ENCODE measurements around the gene STPG4. TPM values are rescaled to one million over a fixed set of nuclear protein-coding genes. Genes with fewer than 3 reads are reported as not detected.
"Not testable (repeated sequence)": the region's sequence is repeated elsewhere in the genome, so short reads cannot be mapped to it uniquely, and the experiment has no call there.

Gene STPG4
- total RNA-seq, 1 donor from 2014 or later, result not detected

- peak; percentile 7 for TF ChIP-seq CTCF (conservative IDR thresholded peaks at IDR 0.05; ENCODE audit: low read depth, low read length)
- DNase-seq (ENCODE audit: low read depth), result no peak
- no peak overlapping the region for H3K4me3 ChIP-seq (ENCODE audit: low read depth, low read length)
Measured at GRCh38 chr2:47195148-47195547, 40.0 kb upstream of the STPG4 start.

GRCh38 chr2:47194410-47194809 is 39.3 kb upstream of the STPG4 start:
- H3K4me3 ChIP-seq (ENCODE audit: low read depth, low read length), result no peak overlapping the region
- DNase-seq (ENCODE audit: low read depth), result no peak
- no peak for TF ChIP-seq CTCF (conservative IDR thresholded peaks at IDR 0.05; ENCODE audit: low read depth, low read length)

- TF ChIP-seq CTCF (conservative IDR thresholded peaks at IDR 0.05; ENCODE audit: low read depth, low read length), result no peak
- H3K4me3 ChIP-seq (ENCODE audit: low read depth, low read length), result no peak overlapping the region
- DNase-seq (ENCODE audit: low read depth), result no peak
Measured at GRCh38 chr2:47193607-47194006, 38.5 kb upstream of the STPG4 start.

GRCh38 chr2:47190188-47190881 is 35.2 kb upstream of the STPG4 start:
- no peak for DNase-seq (ENCODE audit: low read depth)
- no peak overlapping the region for H3K4me3 ChIP-seq (ENCODE audit: low read depth, low read length)
- TF ChIP-seq CTCF (conservative IDR thresholded peaks at IDR 0.05; ENCODE audit: low read depth, low read length), result no peak

- no peak for DNase-seq (ENCODE audit: low read depth)
- no peak for TF ChIP-seq CTCF (conservative IDR thresholded peaks at IDR 0.05; ENCODE audit: low read depth, low read length)
- no peak overlapping the region for H3K4me3 ChIP-seq (ENCODE audit: low read depth, low read length)
Measured at GRCh38 chr2:47189635-47190034, 34.5 kb upstream of the STPG4 start.

- no peak for TF ChIP-seq CTCF (conservative IDR thresholded peaks at IDR 0.05; ENCODE audit: low read depth, low read length)
- no peak overlapping the region for H3K4me3 ChIP-seq (ENCODE audit: low read depth, low read length)
- no peak for DNase-seq (ENCODE audit: low read depth)
Measured at GRCh38 chr2:47187069-47187468, 32.0 kb upstream of the STPG4 start.

- no peak overlapping the region for H3K4me3 ChIP-seq (ENCODE audit: low read depth, low read length)
- no peak for DNase-seq (ENCODE audit: low read depth)
- no peak for TF ChIP-seq CTCF (conservative IDR thresholded peaks at IDR 0.05; ENCODE audit: low read depth, low read length)
Measured at GRCh38 chr2:47186351-47186750, 31.2 kb upstream of the STPG4 start.

GRCh38 chr2:47185098-47185497 is 30.0 kb upstream of the STPG4 start:
- not testable (repeated sequence) for DNase-seq (ENCODE audit: low read depth); H3K4me3 ChIP-seq (ENCODE audit: low read depth, low read length)
